ENCODE results near the gene RNF166. TPM values are rescaled to one million over a fixed set of nuclear protein-coding genes. Genes with fewer than 3 reads are reported as not detected.

Gene RNF166
- polyA plus RNA-seq, 2 donors: 5.2 to 11.7 TPM

- H3K9me3 ChIP-seq (ENCODE audit: control insufficient read depth in 2 of 2, insufficient read depth in 1 of 2, low read depth in 1 of 2, low read length in 1 of 2): no peaks in the 10 kb centered on the region
- WGBS, 2 donors: 82 to 89% methylated on average over 13 to 15 of the region's 15 CpGs
- H3K27me3 ChIP-seq (ENCODE audit: control insufficient read depth in 1 of 2, insufficient read depth in 2 of 2, low read length in 2 of 2): no peaks in the 10 kb centered on the region
- H3K27ac ChIP-seq (ENCODE audit: low read depth in 2 of 2, low read length in 1 of 2): no peak overlapping the region
- H3K4me1 ChIP-seq (ENCODE audit: control insufficient read depth in 2 of 2, insufficient read depth in 2 of 2, low read length in 1 of 2): no peaks in the 10 kb centered on the region
- H3K4me3 ChIP-seq (ENCODE audit: low read depth in 1 of 2, low read length in 2 of 2): no peak overlapping the region
- peaks cover 16 to 50% of the 10 kb centered on the region in 2 donors for H3K36me3 ChIP-seq (ENCODE audit: control insufficient read depth in 2 of 2, insufficient read depth in 2 of 2, low read length in 1 of 2)
These were observed 6.8 kb upstream of the RNF166 start for GRCh38 chr16:88713054-88713453.

- peaks cover 16 to 48% of the 10 kb centered on the region in 2 donors for H3K36me3 ChIP-seq (ENCODE audit: control insufficient read depth in 2 of 2, insufficient read depth in 2 of 2, low read length in 1 of 2)
- H3K27ac ChIP-seq (ENCODE audit: low read depth in 2 of 2, low read length in 1 of 2): no peak overlapping the region
- no peaks in the 10 kb centered on the region for H3K9me3 ChIP-seq (ENCODE audit: control insufficient read depth in 2 of 2, insufficient read depth in 1 of 2, low read depth in 1 of 2, low read length in 1 of 2)
- no peaks in the 10 kb centered on the region for H3K4me1 ChIP-seq (ENCODE audit: control insufficient read depth in 2 of 2, insufficient read depth in 2 of 2, low read length in 1 of 2)
- no peaks in the 10 kb centered on the region for H3K27me3 ChIP-seq (ENCODE audit: control insufficient read depth in 1 of 2, insufficient read depth in 2 of 2, low read length in 2 of 2)
- 76 to 77% methylated on average over 23 to 25 of the region's 25 CpGs for WGBS, 2 donors
- H3K4me3 ChIP-seq (ENCODE audit: low read depth in 1 of 2, low read length in 2 of 2): no peak overlapping the region
These were observed 6.3 kb upstream of the RNF166 start for GRCh38 chr16:88712362-88712979.

GRCh38 chr16:88711750-88712340, 5.6 kb upstream of the RNF166 start:
- Histone ChIP-seq H3K4me3 (ENCODE audit: low read depth in 1 of 2, low read length in 2 of 2) (no peak overlapping the region), H3K36me3 (ENCODE audit: control insufficient read depth in 2 of 2, insufficient read depth in 2 of 2, low read length in 1 of 2) (peaks cover 16 to 43% of the 10 kb centered on the region in 2 donors)
- WGBS, 2 donors: 78 to 80% methylated on average over 14 to 18 of the region's 18 CpGs

GRCh38 chr16:88710556-88710955, 4.3 kb upstream of the RNF166 start:
- 67 to 76% methylated on average over 16 of the region's 16 CpGs for WGBS, 2 donors
- Histone ChIP-seq H3K27ac (ENCODE audit: low read depth in 2 of 2, low read length in 1 of 2) (no peak overlapping the region), H3K4me1 (ENCODE audit: control insufficient read depth in 2 of 2, insufficient read depth in 2 of 2, low read length in 1 of 2) (peaks cover 0 to 5% of the 10 kb centered on the region in 2 donors), H3K36me3 (ENCODE audit: control insufficient read depth in 2 of 2, insufficient read depth in 2 of 2, low read length in 1 of 2) (peaks cover 10 to 30% of the 10 kb centered on the region in 2 donors), H3K4me3 (ENCODE audit: low read depth in 1 of 2, low read length in 2 of 2) (no peak overlapping the region), H3K27me3 (ENCODE audit: control insufficient read depth in 1 of 2, insufficient read depth in 2 of 2, low read length in 2 of 2) (no peaks in the 10 kb centered on the region), H3K9me3 (ENCODE audit: control insufficient read depth in 2 of 2, insufficient read depth in 1 of 2, low read depth in 1 of 2, low read length in 1 of 2) (no peaks in the 10 kb centered on the region)

More at GRCh38 chr16:88711750-88712340, 5.6 kb upstream of the RNF166 start:
- no peaks in the 10 kb centered on the region for H3K9me3 ChIP-seq (ENCODE audit: control insufficient read depth in 2 of 2, insufficient read depth in 1 of 2, low read depth in 1 of 2, low read length in 1 of 2)
- H3K4me1 ChIP-seq (ENCODE audit: control insufficient read depth in 2 of 2, insufficient read depth in 2 of 2, low read length in 1 of 2): peaks cover 0 to 5% of the 10 kb centered on the region in 2 donors
- H3K27me3 ChIP-seq (ENCODE audit: control insufficient read depth in 1 of 2, insufficient read depth in 2 of 2, low read length in 2 of 2): no peaks in the 10 kb centered on the region
- H3K27ac ChIP-seq (ENCODE audit: low read depth in 2 of 2, low read length in 1 of 2): no peak overlapping the region

- Histone ChIP-seq H3K27ac (ENCODE audit: low read depth in 2 of 2, low read length in 1 of 2) (no peak overlapping the region), H3K36me3 (ENCODE audit: control insufficient read depth in 2 of 2, insufficient read depth in 2 of 2, low read length in 1 of 2) (peaks cover 0 to 6% of the 10 kb centered on the region in 2 donors), H3K27me3 (ENCODE audit: control insufficient read depth in 1 of 2, insufficient read depth in 2 of 2, low read length in 2 of 2) (no peaks in the 10 kb centered on the region), H3K4me3 (ENCODE audit: low read depth in 1 of 2, low read length in 2 of 2) (peak overlapping the region; percentile 81 to 91), H3K4me1 (ENCODE audit: control insufficient read depth in 2 of 2, insufficient read depth in 2 of 2, low read length in 1 of 2) (peaks cover 0 to 10% of the 10 kb centered on the region in 2 donors), H3K9me3 (ENCODE audit: control insufficient read depth in 2 of 2, insufficient read depth in 1 of 2, low read depth in 1 of 2, low read length in 1 of 2) (no peaks in the 10 kb centered on the region)
- 29 to 37% methylated on average over 17 of the region's 17 CpGs for WGBS, 2 donors
These were observed 988 bp upstream of the RNF166 start for GRCh38 chr16:88706965-88707826.

- WGBS, 2 donors: 1% methylated on average over 28 to 57 of the region's 57 CpGs
- peaks cover 3 to 10% of the 10 kb centered on the region in 2 donors for H3K4me1 ChIP-seq (ENCODE audit: control insufficient read depth in 2 of 2, insufficient read depth in 2 of 2, low read length in 1 of 2)
- H3K27ac ChIP-seq (ENCODE audit: low read depth in 2 of 2, low read length in 1 of 2): peak overlapping the region; percentile 74 to 92
These were observed 393 bp downstream of the RNF166 start for GRCh38 chr16:88705801-88706228.

GRCh38 chr16:88705076-88705684, 1.0 kb downstream of the RNF166 start:
- no peaks in the 10 kb centered on the region for H3K27me3 ChIP-seq (ENCODE audit: control insufficient read depth in 1 of 2, insufficient read depth in 2 of 2, low read length in 2 of 2)
- no peaks in the 10 kb centered on the region for H3K9me3 ChIP-seq (ENCODE audit: control insufficient read depth in 2 of 2, insufficient read depth in 1 of 2, low read depth in 1 of 2, low read length in 1 of 2)
- WGBS, 2 donors: 18 to 30% methylated on average over 9 of the region's 9 CpGs
- peaks cover 0 to 6% of the 10 kb centered on the region in 2 donors for H3K36me3 ChIP-seq (ENCODE audit: control insufficient read depth in 2 of 2, insufficient read depth in 2 of 2, low read length in 1 of 2)
- H3K4me3 ChIP-seq (ENCODE audit: low read depth in 1 of 2, low read length in 2 of 2): peak overlapping the region; percentile 81 to 91
- H3K4me1 ChIP-seq (ENCODE audit: control insufficient read depth in 2 of 2, insufficient read depth in 2 of 2, low read length in 1 of 2): peaks cover 3 to 10% of the 10 kb centered on the region in 2 donors
- H3K27ac ChIP-seq (ENCODE audit: low read depth in 2 of 2, low read length in 1 of 2): peak overlapping the region; percentile 29 to 92

More at GRCh38 chr16:88705801-88706228, 393 bp downstream of the RNF166 start:
- peaks cover 0 to 6% of the 10 kb centered on the region in 2 donors for H3K36me3 ChIP-seq (ENCODE audit: control insufficient read depth in 2 of 2, insufficient read depth in 2 of 2, low read length in 1 of 2)
- H3K9me3 ChIP-seq (ENCODE audit: control insufficient read depth in 2 of 2, insufficient read depth in 1 of 2, low read depth in 1 of 2, low read length in 1 of 2): no peaks in the 10 kb centered on the region
- peak overlapping the region; percentile 81 to 91 for H3K4me3 ChIP-seq (ENCODE audit: low read depth in 1 of 2, low read length in 2 of 2)
- H3K27me3 ChIP-seq (ENCODE audit: control insufficient read depth in 1 of 2, insufficient read depth in 2 of 2, low read length in 2 of 2): no peaks in the 10 kb centered on the region

- H3K9me3 ChIP-seq (ENCODE audit: control insufficient read depth in 2 of 2, insufficient read depth in 1 of 2, low read depth in 1 of 2, low read length in 1 of 2): peaks cover 0 to 2% of the 10 kb centered on the region in 2 donors
- peaks cover 0 to 8% of the 10 kb centered on the region in 2 donors for H3K36me3 ChIP-seq (ENCODE audit: control insufficient read depth in 2 of 2, insufficient read depth in 2 of 2, low read length in 1 of 2)
- H3K4me1 ChIP-seq (ENCODE audit: control insufficient read depth in 2 of 2, insufficient read depth in 2 of 2, low read length in 1 of 2): peaks cover 3 to 14% of the 10 kb centered on the region in 2 donors
- H3K27me3 ChIP-seq (ENCODE audit: control insufficient read depth in 1 of 2, insufficient read depth in 2 of 2, low read length in 2 of 2): no peaks in the 10 kb centered on the region
- H3K27ac ChIP-seq (ENCODE audit: low read depth in 2 of 2, low read length in 1 of 2): peak overlapping the region; percentile 51 to 57
- H3K4me3 ChIP-seq (ENCODE audit: low read depth in 1 of 2, low read length in 2 of 2): peak overlapping the region in 1 of 2 donors; percentile 30
- WGBS, 2 donors: 62 to 64% methylated on average over 26 of the region's 26 CpGs
These were observed 2.5 kb downstream of the RNF166 start for GRCh38 chr16:88703486-88704309.

Measured in esophagus (tissue), 2 donors.